HEK293 (cell line): Measurements from ENCODE around the gene CEP170B.

Experiments
- EGR2 ChIP-seq: fragments of 450-650 bp; formaldehyde crosslinking; IDR thresholded peaks from 2 replicates; pipeline ENCODE4 v1.5.1; 2016; ENCODE audit warnings: low read depth, missing biosample characterization, missing genetic modification characterization
- GLI4 ChIP-seq: fragments of 450-650 bp; formaldehyde crosslinking; IDR thresholded peaks from 2 replicates; pipeline ENCODE4 v1.5.1; 2016; ENCODE audit warnings: missing biosample characterization, missing genetic modification characterization
- GLIS2 ChIP-seq: fragments of 450-650 bp; formaldehyde crosslinking; IDR thresholded peaks from 2 replicates; pipeline ENCODE4 v1.5.1; 2016; ENCODE audit warnings: missing biosample characterization, missing genetic modification characterization
- IKZF3 ChIP-seq: fragments of 450-650 bp; IDR thresholded peaks from 2 replicates; pipeline ENCODE4 v1.5.0; 2018; ENCODE audit warnings: missing biosample characterization, mild to moderate bottlenecking, missing genetic modification characterization, moderate library complexity
- KLF1 ChIP-seq: fragments of 450-650 bp; formaldehyde crosslinking; IDR thresholded peaks from 2 replicates; pipeline ENCODE4 v1.5.1; 2016; ENCODE audit warnings: missing biosample characterization, missing genetic modification characterization
- PATZ1 ChIP-seq: fragments of 450-650 bp; formaldehyde crosslinking; IDR thresholded peaks from 2 replicates; pipeline ENCODE4 v1.5.1; 2016; ENCODE audit warnings: missing biosample characterization, missing genetic modification characterization
- PRDM10 ChIP-seq: fragments of 450-650 bp; formaldehyde crosslinking; IDR thresholded peaks from 2 replicates; pipeline ENCODE4 v1.5.1; 2016; ENCODE audit warnings: missing biosample characterization, missing genetic modification characterization
- SP2 ChIP-seq: fragments of 450-650 bp; formaldehyde crosslinking; IDR thresholded peaks from 2 replicates; pipeline ENCODE4 v1.5.1; 2016; ENCODE audit warnings: missing biosample characterization, missing genetic modification characterization
- YY1 ChIP-seq: fragments of 450-650 bp; formaldehyde crosslinking; IDR thresholded peaks from 2 replicates; pipeline ENCODE4 v1.5.1; 2018; ENCODE audit warnings: missing biosample characterization, missing genetic modification characterization
- ZBTB8A ChIP-seq: fragments of 450-650 bp; formaldehyde crosslinking; IDR thresholded peaks from 2 replicates; pipeline ENCODE4 v1.5.1; 2016; ENCODE audit warnings: missing biosample characterization, missing genetic modification characterization
- ZNF112 ChIP-seq: fragments of 450-650 bp; formaldehyde crosslinking; IDR thresholded peaks from 2 replicates; pipeline ENCODE4 v1.5.0; 2017; ENCODE audit warnings: missing biosample characterization, missing genetic modification characterization
- ZNF18 ChIP-seq: fragments of 450-650 bp; formaldehyde crosslinking; IDR thresholded peaks from 2 replicates; pipeline ENCODE4 v1.5.1; 2016; ENCODE audit warnings: missing biosample characterization, missing genetic modification characterization
- ZNF19 ChIP-seq: fragments of 450-650 bp; formaldehyde crosslinking; IDR thresholded peaks from 2 replicates; pipeline ENCODE4; 2016; ENCODE audit warnings: missing biosample characterization, missing genetic modification characterization, low read depth
- ZNF214 ChIP-seq: fragments of 450-650 bp; formaldehyde crosslinking; IDR thresholded peaks from 2 replicates; pipeline ENCODE4 v1.5.1; 2017; ENCODE audit warnings: missing biosample characterization, mild to moderate bottlenecking, missing genetic modification characterization, borderline replicate concordance
- ZNF341 ChIP-seq: fragments of 450-650 bp; formaldehyde crosslinking; IDR thresholded peaks from 2 replicates; pipeline ENCODE4; 2016; ENCODE audit warnings: low read depth, missing biosample characterization, missing genetic modification characterization
- ZNF391 ChIP-seq: fragments of 450-650 bp; formaldehyde crosslinking; IDR thresholded peaks from 2 replicates; pipeline ENCODE4 v1.5.1; 2016; ENCODE audit warnings: low read depth, missing biosample characterization, missing genetic modification characterization, borderline replicate concordance
- ZNF394 ChIP-seq: fragments of 450-650 bp; formaldehyde crosslinking; IDR thresholded peaks from 2 replicates; pipeline ENCODE4 v1.5.1; 2016; ENCODE audit warnings: missing biosample characterization, missing genetic modification characterization, mild to moderate bottlenecking, moderate library complexity, borderline replicate concordance
- ZNF416 ChIP-seq: fragments of 450-650 bp; formaldehyde crosslinking; IDR thresholded peaks from 2 replicates; pipeline ENCODE4 v1.5.1; 2016; ENCODE audit warnings: missing biosample characterization, missing genetic modification characterization
- ZNF585B ChIP-seq: fragments of 450-650 bp; formaldehyde crosslinking; IDR thresholded peaks from 2 replicates; pipeline ENCODE4 v1.5.1; 2016; ENCODE audit warnings: missing biosample characterization, missing genetic modification characterization
- ZNF600 ChIP-seq: fragments of 450-650 bp; formaldehyde crosslinking; IDR thresholded peaks from 2 replicates; pipeline ENCODE4 v1.5.1; 2016; ENCODE audit warnings: missing biosample characterization, missing genetic modification characterization
- ZNF76 ChIP-seq: fragments of 450-650 bp; formaldehyde crosslinking; IDR thresholded peaks from 2 replicates; pipeline ENCODE4; 2016; ENCODE audit warnings: low read depth, missing biosample characterization, missing genetic modification characterization, borderline replicate concordance
- ZNF777 ChIP-seq: fragments of 450-650 bp; formaldehyde crosslinking; IDR thresholded peaks from 2 replicates; pipeline ENCODE4 v1.5.1; 2017; ENCODE audit warnings: missing biosample characterization, missing genetic modification characterization, borderline replicate concordance
- ZSCAN30 ChIP-seq: fragments of 450-650 bp; IDR thresholded peaks from 2 replicates; pipeline ENCODE4 v1.5.1; 2018; ENCODE audit warnings: missing biosample characterization, mild to moderate bottlenecking, missing genetic modification characterization, moderate library complexity
- ZXDB ChIP-seq: fragments of 450-650 bp; formaldehyde crosslinking; IDR thresholded peaks from 2 replicates; pipeline ENCODE4 v1.5.1; 2016; ENCODE audit warnings: missing biosample characterization, missing genetic modification characterization
- TF ChIP-seq, protein P1 (sequence below): fragments of 450-650 bp; formaldehyde crosslinking; IDR thresholded peaks from 2 replicates; pipeline ENCODE4 v1.5.1; 2016; ENCODE audit warnings: missing biosample characterization, missing genetic modification characterization
- TF ChIP-seq, protein P2 (sequence below): fragments of 450-650 bp; formaldehyde crosslinking; IDR thresholded peaks from 2 replicates; pipeline ENCODE4 v1.5.1; 2016; ENCODE audit warnings: missing biosample characterization, missing genetic modification characterization

The CEP170B gene

DNA sequence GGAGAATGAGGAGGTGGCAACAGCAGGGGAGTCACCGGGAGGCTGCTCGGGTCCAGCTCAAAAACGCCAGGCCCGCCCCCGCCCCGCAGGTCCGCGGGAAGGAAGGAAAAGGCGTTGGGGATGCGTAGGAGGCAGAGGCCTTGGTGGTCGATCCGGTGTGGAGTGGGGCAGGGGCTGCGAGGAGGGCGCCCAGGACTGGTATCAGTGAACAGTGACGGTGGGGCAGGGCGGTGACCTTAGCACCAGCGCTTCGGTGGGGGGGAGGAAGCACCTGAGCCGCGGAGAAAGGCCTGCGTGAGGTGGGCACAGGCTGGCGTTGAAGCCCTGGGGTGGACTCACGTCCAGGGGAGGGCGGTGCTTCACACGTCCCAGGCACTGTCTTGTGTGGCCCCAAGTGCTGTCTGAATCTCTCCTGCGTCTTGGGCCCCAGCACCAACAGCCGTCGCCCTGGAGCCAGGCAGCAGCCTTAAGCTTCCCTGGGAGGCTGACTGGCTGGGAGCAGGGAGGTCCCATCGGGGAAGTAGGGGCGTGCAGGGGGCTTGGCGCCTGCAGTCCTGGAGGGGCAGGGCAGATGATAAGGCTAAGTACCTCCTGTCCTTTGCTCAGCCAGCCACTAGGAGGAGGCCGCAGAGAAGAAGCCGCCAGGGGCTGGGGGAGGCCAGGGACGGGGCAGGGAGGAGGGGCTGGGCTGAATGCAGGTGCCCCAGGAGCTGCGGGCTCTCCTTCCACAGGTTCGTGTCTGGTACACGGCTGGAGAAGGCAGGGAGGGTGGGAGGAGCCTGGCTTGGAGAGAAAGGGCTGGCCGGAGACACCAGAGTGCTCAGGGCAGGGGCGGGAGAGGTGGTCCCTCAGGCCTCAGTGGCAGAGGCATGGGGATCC, 37.7 kb upstream of the CEP170B start (continued):
- TF ChIP-seq ZNF214 (tag by site-specific recombination) = no peak
- TF ChIP-seq ZNF777 = peak; percentile 67; the same call in 1 of the 2 replicates
- peak; percentile 84 for TF ChIP-seq PATZ1 (tag by site-specific recombination)
- TF ChIP-seq ZSCAN30 (tag by site-specific recombination) = peak; percentile 21; the same call in 1 of the 2 replicates
- no peak for TF ChIP-seq ZNF585B (tag by site-specific recombination)
- no peak for TF ChIP-seq ZNF19
- peak; percentile 61 for TF ChIP-seq SP2
- peak; percentile 20; the same call in 1 of the 2 replicates for TF ChIP-seq ZNF391 (tag by site-specific recombination)
- TF ChIP-seq, protein P1, sequence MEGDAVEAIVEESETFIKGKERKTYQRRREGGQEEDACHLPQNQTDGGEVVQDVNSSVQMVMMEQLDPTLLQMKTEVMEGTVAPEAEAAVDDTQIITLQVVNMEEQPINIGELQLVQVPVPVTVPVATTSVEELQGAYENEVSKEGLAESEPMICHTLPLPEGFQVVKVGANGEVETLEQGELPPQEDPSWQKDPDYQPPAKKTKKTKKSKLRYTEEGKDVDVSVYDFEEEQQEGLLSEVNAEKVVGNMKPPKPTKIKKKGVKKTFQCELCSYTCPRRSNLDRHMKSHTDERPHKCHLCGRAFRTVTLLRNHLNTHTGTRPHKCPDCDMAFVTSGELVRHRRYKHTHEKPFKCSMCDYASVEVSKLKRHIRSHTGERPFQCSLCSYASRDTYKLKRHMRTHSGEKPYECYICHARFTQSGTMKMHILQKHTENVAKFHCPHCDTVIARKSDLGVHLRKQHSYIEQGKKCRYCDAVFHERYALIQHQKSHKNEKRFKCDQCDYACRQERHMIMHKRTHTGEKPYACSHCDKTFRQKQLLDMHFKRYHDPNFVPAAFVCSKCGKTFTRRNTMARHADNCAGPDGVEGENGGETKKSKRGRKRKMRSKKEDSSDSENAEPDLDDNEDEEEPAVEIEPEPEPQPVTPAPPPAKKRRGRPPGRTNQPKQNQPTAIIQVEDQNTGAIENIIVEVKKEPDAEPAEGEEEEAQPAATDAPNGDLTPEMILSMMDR (tag by site-specific recombination) = peak; percentile 80
- TF ChIP-seq, protein P2, sequence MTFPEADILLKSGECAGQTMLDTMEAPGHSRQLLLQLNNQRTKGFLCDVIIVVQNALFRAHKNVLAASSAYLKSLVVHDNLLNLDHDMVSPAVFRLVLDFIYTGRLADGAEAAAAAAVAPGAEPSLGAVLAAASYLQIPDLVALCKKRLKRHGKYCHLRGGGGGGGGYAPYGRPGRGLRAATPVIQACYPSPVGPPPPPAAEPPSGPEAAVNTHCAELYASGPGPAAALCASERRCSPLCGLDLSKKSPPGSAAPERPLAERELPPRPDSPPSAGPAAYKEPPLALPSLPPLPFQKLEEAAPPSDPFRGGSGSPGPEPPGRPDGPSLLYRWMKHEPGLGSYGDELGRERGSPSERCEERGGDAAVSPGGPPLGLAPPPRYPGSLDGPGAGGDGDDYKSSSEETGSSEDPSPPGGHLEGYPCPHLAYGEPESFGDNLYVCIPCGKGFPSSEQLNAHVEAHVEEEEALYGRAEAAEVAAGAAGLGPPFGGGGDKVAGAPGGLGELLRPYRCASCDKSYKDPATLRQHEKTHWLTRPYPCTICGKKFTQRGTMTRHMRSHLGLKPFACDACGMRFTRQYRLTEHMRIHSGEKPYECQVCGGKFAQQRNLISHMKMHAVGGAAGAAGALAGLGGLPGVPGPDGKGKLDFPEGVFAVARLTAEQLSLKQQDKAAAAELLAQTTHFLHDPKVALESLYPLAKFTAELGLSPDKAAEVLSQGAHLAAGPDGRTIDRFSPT (tag by site-specific recombination) = peak; percentile 60
- no peak for TF ChIP-seq YY1 (tag by site-specific recombination)
- peak; percentile 90 for TF ChIP-seq PRDM10 (tag by site-specific recombination)
- 0 out of 2 replicates have a peak, but pooled peaks have one; percentile 21 for TF ChIP-seq ZXDB (tag by site-specific recombination)
- TF ChIP-seq ZNF112 (tag by site-specific recombination) = no peak
- TF ChIP-seq KLF1 (tag by site-specific recombination) = peak; percentile 45
- 0 out of 2 replicates have a peak, but pooled peaks have one; percentile 12 for TF ChIP-seq ZNF341 (tag by site-specific recombination)
- TF ChIP-seq ZNF18 (tag by site-specific recombination) = no peak
- no peak for TF ChIP-seq ZNF416
- 0 out of 2 replicates have a peak, but pooled peaks have one; percentile 29 for TF ChIP-seq ZNF76 (tag by site-specific recombination)
- peak; percentile 68; the same call in 1 of the 2 replicates for TF ChIP-seq ZNF600
- peak; percentile 93 for TF ChIP-seq GLIS2 (tag by site-specific recombination)
- TF ChIP-seq GLI4 = no peak
- TF ChIP-seq ZBTB8A (tag by site-specific recombination) = peak; percentile 46; the same call in 1 of the 2 replicates
- TF ChIP-seq ZNF394 (tag by site-specific recombination) = peak; percentile 16; the same call in 1 of the 2 replicates
- 0 out of 2 replicates have a peak, but pooled peaks have one; percentile 1 for TF ChIP-seq IKZF3 (tag by site-specific recombination)
- peak; percentile 82 for TF ChIP-seq EGR2
